Measurements from ENCODE around the gene APH1B.

The APH1B gene

GRCh38 chr15:63254991-63255390 is 22.4 kb upstream of the APH1B start:
- in situ Hi-C loops (cut with HindIII; ENCODE audit: low pct_ligation_motif_present, low sequenced_read_pairs) = no loop called here
- no peak overlapping the region for H3K27ac ChIP-seq
- no peak overlapping the region for H3K4me3 ChIP-seq (ENCODE audit: low read depth, low read length)
- no peaks in the 10 kb centered on the region for H3K36me3 ChIP-seq (replicated peaks)
- no peak for DNase-seq
- H3K27me3 ChIP-seq (replicated peaks) = no peaks in the 10 kb centered on the region
- TF ChIP-seq CTCF (IDR thresholded peaks at IDR 0.05; ENCODE audit: low read depth, low read length, missing control alignments) = no peak

- Histone ChIP-seq H3K27ac (peak overlapping the region; percentile 82), H3K36me3 (replicated peaks) (no peaks in the 10 kb centered on the region), H3K4me3 (ENCODE audit: low read depth, low read length) (no peak overlapping the region), H3K27me3 (replicated peaks) (no peaks in the 10 kb centered on the region)
- no peak for TF ChIP-seq CTCF (IDR thresholded peaks at IDR 0.05; ENCODE audit: low read depth, low read length, missing control alignments)
- in situ Hi-C loops (cut with HindIII; ENCODE audit: low pct_ligation_motif_present, low sequenced_read_pairs) = no loop called here
- no peak for DNase-seq
These were observed 21.9 kb upstream of the APH1B start for GRCh38 chr15:63255489-63255990.

GRCh38 chr15:63256433-63257274 is 20.8 kb upstream of the APH1B start:
- TF ChIP-seq CTCF (IDR thresholded peaks at IDR 0.05; ENCODE audit: low read depth, low read length, missing control alignments) = no peak
- peak; percentile 38 for DNase-seq
- in situ Hi-C loops (cut with HindIII; ENCODE audit: low pct_ligation_motif_present, low sequenced_read_pairs) = no loop called here
- Histone ChIP-seq H3K27me3 (replicated peaks) (no peaks in the 10 kb centered on the region), H3K36me3 (replicated peaks) (peaks cover 5% of the 10 kb centered on the region), H3K27ac (peak overlapping the region; percentile 82), H3K4me3 (ENCODE audit: low read depth, low read length) (no peak overlapping the region)

GRCh38 chr15:63258658-63259057 is 18.7 kb upstream of the APH1B start:
- Histone ChIP-seq H3K4me3 (ENCODE audit: low read depth, low read length) (no peak overlapping the region), H3K27me3 (replicated peaks) (no peaks in the 10 kb centered on the region), H3K27ac (no peak overlapping the region), H3K36me3 (replicated peaks) (peaks cover 8% of the 10 kb centered on the region)
- in situ Hi-C loops (cut with HindIII; ENCODE audit: low pct_ligation_motif_present, low sequenced_read_pairs) = no loop called here
- DNase-seq = no peak
- no peak for TF ChIP-seq CTCF (IDR thresholded peaks at IDR 0.05; ENCODE audit: low read depth, low read length, missing control alignments)

- DNase-seq = no peak
- no peak for TF ChIP-seq CTCF (IDR thresholded peaks at IDR 0.05; ENCODE audit: low read depth, low read length, missing control alignments)
- in situ Hi-C loops (cut with HindIII; ENCODE audit: low pct_ligation_motif_present, low sequenced_read_pairs) = no loop called here
- Histone ChIP-seq H3K36me3 (replicated peaks) (peaks cover 12% of the 10 kb centered on the region), H3K27ac (no peak overlapping the region), H3K4me3 (ENCODE audit: low read depth, low read length) (no peak overlapping the region), H3K27me3 (replicated peaks) (no peaks in the 10 kb centered on the region)
These were observed 16.6 kb upstream of the APH1B start for GRCh38 chr15:63260791-63261190.

Measured in brain microvascular endothelial cell (primary cell).